Measurements from ENCODE around the gene XIRP2.

Gene XIRP2

GRCh38 chr2:167140767-167141166 lies 252.5 kb downstream of the XIRP2 start:
- no peak for DNase-seq

- DNase-seq: no peak
Measured at GRCh38 chr2:167142554-167142953, 254.3 kb downstream of the XIRP2 start.

- no peak for DNase-seq
Measured at GRCh38 chr2:167144179-167144898, 256.1 kb downstream of the XIRP2 start.

DNA sequence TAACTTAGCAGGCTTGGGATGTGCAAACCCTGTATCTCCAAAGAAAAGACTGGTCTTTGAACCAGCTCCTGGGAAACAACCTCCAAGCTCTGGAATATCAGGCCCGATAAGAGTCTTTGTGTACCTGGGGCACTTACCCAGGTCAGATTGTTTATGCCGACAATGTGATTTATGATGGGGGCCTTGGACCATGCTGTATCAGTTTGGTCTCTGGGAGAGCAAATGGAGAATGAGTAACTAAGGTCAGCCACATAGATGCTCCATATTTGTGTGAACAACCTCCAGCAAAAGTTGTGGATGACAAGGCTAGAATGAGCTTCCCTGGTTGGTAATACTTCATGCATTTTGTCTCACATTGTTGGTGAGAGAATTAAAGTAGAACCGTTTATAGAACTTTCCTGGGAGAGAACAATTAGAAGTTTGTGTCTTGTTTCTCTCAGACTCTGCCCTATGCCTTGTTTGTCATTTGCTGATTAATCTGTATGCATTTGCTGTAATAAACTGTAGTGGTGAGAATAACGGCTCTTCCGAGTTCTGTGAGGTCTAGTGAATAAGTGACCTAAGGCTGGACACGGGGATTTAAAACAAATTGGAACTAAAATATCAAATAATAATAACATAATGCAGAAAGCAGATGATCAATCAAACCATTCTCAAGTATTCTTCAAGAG lies 259.1 kb downstream of the XIRP2 start:
- DNase-seq: no peak

GRCh38 chr2:167151894-167152293 lies 263.6 kb downstream of the XIRP2 start:
- no peak for DNase-seq

DNA sequence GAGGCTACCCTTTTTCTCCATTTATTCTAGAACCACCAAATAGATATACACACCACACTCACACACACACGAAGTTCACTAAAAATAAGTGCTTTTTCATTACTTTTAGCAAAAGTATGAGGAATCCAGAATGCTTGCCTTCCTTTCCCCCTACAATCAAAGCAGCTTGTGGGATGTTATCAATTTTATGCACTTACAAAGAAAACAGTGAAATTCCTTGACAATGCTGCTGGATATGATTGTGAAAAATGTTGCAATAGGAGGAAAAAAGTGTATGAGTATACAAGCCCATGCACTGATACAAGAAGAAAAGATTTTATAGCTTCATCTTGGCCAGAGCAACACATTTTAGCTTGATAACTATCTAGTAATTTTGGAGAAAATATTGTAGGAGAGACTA lies 269.2 kb downstream of the XIRP2 start:
- no peak for DNase-seq

DNA sequence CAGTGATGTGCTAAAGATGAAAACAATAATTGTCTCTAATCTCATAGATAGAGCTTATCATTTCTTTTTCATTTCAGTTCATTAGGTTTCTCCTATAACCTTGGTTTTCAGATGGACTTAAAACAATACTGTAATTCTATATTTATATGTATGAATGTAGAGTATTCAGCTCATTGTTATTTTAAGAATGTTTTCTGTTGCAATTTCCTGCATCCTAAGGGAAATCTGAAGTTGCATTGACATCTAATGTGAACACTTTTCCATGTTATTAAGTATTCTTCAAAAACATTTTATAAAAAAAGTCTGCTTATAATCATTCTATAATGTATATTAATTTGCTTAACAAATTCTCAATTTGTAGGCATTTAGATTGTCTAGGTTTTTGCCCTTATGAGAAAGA lies 288.9 kb downstream of the XIRP2 start:
- DNase-seq: no peak

DNA sequence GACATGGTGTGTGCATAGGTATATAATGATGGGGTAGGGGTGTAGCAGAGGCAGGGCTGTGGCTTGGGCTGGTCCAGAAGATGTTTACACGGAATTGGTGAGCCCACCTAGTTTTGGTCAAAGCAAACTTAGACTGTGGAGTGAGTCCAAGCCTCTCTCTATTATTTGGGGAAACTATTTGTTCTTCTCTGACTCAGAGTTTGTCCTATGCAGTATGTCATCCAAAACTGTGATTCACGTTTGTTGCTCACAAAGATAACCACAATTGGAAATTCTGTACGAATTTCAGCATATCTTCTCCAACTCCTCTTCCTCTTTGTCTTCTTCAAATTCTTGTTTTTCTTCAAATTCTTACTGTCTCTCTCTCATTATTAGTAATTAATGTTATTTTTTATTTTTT lies 292.9 kb downstream of the XIRP2 start:
- DNase-seq: no peak

- DNase-seq: no peak
Measured at GRCh38 chr2:167181688-167182087, 293.4 kb downstream of the XIRP2 start.

DNA sequence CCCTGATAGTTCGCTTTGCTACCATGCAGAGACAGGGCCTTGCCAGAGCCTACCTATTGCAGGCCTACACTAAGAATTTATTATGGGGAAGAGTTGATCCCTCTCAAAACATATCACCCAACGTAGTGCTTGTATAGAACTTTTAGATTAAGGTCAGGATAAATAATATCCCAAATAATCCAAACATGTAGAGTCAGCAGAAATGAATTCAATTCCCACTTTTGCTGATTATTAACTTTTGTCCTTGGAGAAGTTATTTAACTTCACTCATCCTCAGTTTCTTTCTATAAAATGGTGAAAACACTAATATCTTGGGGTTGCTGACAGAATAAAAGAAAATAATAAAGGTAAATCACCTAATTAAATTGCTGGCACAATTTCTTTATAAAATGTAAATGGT lies 294.1 kb downstream of the XIRP2 start:
- DNase-seq: no peak

DNA sequence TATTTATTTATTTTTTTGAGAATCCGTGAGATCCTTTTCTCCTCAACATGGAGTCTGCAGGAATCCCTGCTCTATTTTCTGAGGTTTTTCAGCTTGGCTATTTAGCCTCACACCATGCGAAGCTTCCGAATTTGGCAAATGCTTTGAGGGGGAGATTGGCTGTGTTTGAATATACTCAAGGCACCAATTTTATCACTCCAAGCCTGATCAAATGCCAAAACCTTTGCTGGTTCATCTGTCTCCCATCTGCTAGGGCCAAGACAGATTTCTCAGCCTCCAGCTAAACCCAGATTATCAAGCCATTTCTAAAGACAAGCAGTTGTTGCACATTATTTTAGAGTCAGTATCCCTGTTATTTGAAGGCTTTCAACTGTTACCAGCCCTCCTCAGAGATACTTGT lies 295.7 kb downstream of the XIRP2 start:
- no peak for DNase-seq

GRCh38 chr2:167186465-167186864 lies 298.2 kb downstream of the XIRP2 start:
- DNase-seq: no peak

GRCh38 chr2:167187049-167187727 lies 298.9 kb downstream of the XIRP2 start:
- no peak for DNase-seq

DNA sequence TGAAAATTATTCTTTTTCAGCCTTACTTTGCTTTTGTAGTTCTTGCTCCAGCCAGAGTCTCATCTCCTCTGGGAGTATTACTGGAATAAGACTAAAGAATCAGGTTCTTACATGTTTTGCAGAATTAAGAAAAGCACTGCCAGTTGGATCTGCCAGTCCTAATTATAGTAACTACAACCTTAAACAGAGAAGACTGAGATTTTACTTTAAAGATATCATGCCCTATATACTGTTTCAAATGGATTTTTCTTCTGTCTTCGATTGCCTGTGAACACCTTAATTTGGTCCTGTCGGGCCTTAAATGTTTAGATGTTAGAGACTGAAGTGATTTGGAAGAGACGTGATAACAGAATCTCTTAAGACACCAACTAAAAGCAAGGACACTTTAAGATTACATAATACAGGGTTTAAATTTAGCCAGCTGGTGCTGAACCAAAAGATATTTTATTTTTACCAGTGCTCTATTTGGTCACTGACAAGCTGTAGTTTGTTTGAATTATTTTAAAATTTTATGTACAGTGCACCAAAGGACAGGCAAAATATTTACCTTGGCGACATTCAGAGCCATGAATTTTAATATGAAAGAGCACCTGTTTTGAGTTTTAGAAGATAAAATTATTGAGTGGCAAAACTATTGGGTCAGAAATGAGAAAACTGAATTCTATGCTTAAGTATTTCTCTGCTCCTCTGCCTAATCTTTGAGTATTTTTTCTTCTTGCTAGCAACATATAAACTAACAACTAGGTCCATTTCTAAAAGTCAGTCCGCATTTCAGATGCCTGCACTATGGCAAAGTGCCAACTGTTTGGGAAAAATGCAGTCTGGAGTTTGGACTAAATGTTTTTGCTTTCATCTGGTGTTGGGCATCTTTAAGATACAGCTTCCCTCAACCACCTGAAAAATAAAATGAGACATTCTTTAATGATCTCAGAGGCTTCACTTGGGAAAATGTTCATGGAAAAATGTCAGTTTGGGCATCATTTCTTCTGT lies 300.0 kb downstream of the XIRP2 start:
- no peak for DNase-seq

- peak; percentile 26 for DNase-seq
Measured at GRCh38 chr2:167190053-167190452, 301.8 kb downstream of the XIRP2 start.

GRCh38 chr2:167191588-167191987 lies 303.3 kb downstream of the XIRP2 start:
- DNase-seq: no peak

GRCh38 chr2:167192833-167193232 lies 304.6 kb downstream of the XIRP2 start:
- DNase-seq: no peak

- DNase-seq: peak; percentile 23
Measured at GRCh38 chr2:167196461-167197252, 308.4 kb downstream of the XIRP2 start.

DNA sequence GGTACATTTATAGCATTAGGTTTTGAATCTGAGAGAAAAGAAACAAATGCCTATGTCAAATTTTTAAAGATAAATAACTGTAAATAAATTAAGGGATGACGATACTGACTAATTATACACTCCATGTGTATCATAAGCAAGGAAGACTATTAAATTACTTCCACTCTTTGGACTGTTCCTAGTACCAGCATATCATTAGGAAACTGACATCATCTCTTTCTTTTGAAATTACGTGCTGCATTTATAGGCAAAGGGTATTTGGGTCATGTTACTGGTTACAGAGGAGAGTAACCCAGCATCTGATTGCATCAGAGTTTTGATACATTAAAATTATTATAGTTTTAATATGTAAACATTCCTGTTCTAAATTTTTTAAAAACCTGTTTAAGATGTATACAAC lies 309.7 kb downstream of the XIRP2 start:
- DNase-seq: no peak

- DNase-seq: no peak
Measured at GRCh38 chr2:167198576-167198975, 310.3 kb downstream of the XIRP2 start.

GRCh38 chr2:167200019-167200418 lies 311.7 kb downstream of the XIRP2 start:
- DNase-seq: no peak

DNA sequence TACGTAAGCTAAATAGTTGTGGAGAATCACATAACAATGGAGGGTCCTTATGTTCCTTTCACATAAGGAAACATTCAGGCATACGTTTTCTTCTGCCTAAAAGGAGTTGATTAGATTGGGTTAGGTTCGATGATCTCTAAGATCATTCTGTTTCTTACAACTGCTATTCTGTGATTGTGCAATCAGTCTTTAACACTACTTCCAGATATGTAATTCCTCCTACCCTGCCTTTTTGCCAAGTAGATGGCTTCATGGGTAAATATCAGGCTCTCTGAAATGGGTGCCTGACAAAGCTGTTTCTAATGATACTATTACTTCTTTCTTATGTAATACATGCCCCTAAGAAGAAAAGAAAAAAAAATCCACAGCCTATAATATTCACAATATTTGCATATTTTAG lies 321.5 kb downstream of the XIRP2 start:
- no peak for DNase-seq

All from NCI-H1092 (cell line).